NCI-H1694 (cell line): Measurements from ENCODE around the gene TTC9C.
"Not testable (repeated sequence)": the region's sequence is repeated elsewhere in the genome, so short reads cannot be mapped to it uniquely, and the experiment has no call there.

Experiments
- DNase-seq: peaks from one replicate; lab custom pipeline; 2025; lab: John Stamatoyannopoulos, UW

The TTC9C gene, protein sequence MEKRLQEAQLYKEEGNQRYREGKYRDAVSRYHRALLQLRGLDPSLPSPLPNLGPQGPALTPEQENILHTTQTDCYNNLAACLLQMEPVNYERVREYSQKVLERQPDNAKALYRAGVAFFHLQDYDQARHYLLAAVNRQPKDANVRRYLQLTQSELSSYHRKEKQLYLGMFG

GRCh38 chr11:62728171-62728988, at the start of gene TTC9C:
Gene TTC9C, plus strand, starts transcription at chr11:62728486. Its CDS starts 363 bp downstream, at chr11:62728849.
- peak; percentile 67 for DNase-seq

- peak; percentile 65 for DNase-seq
Observed at GRCh38 chr11:62678770-62679696, 49.3 kb upstream of the TTC9C start, which contains the start of gene UBXN1. Gene UBXN1, minus strand, starts transcription at chr11:62679073. Its CDS starts 150 bp downstream, at chr11:62678923.

DNA sequence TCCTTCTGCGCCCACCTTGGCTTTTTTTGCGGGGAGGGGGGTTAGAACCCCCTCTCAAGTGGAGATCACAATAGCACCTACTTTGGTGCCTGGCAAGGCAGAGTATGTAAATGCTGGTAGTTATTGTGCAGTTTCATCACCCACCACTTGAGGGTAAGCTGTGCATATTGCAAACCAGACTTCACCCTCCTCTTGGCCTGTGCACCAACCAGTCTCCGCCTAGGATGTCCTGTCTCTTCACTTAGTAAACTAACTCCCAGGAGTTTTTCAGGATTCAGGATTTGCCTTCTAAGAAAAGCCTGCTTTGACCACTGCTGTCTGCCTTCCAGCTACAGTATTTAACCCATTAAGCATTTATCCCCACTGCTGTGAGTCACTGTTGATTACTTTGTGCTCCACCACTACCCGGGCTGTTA, 47.5 kb upstream of the TTC9C start:
- peak; percentile 47 for DNase-seq

DNA sequence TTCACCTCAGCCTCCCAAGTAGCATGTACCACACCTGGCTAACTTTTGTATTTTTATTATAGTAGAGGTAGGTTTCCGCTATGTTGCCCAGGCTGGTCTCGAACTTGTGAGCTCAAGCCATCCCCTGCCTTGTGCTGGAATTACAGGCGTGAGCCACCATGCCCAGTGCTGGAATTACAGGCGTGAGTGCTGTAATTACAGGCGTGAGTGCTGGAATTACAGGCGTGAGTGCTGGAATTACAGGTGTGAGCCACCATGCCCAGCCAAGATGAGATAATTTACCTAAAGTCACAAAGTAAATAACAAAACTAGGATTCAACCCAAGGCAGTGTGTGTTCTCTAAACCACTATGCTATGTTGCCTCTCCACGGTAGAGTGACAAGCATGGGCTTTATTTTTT, 45.8 kb upstream of the TTC9C start:
- no peak for DNase-seq

GRCh38 chr11:62687508-62688396, 40.5 kb upstream of the TTC9C start:
- no peak for DNase-seq

DNA sequence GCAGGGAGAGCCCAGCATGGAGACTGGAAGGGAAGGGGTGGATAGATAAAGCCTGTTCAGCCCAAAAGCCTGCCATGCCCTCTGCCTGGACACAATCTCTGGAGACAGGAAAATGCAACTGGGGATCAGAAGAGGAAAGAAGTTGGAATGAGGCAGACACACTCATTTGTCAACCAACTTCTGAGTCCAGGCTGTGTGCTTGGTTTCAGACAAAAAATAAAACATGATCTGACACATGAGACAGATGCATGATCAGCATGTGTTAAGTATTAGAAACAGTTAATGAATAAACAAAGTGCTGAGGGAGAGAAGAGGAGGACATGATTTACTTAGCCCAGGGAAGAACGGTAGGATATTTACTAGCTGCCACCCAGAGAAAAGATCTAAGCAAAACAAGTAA, 39.8 kb upstream of the TTC9C start:
- no peak for DNase-seq

DNA sequence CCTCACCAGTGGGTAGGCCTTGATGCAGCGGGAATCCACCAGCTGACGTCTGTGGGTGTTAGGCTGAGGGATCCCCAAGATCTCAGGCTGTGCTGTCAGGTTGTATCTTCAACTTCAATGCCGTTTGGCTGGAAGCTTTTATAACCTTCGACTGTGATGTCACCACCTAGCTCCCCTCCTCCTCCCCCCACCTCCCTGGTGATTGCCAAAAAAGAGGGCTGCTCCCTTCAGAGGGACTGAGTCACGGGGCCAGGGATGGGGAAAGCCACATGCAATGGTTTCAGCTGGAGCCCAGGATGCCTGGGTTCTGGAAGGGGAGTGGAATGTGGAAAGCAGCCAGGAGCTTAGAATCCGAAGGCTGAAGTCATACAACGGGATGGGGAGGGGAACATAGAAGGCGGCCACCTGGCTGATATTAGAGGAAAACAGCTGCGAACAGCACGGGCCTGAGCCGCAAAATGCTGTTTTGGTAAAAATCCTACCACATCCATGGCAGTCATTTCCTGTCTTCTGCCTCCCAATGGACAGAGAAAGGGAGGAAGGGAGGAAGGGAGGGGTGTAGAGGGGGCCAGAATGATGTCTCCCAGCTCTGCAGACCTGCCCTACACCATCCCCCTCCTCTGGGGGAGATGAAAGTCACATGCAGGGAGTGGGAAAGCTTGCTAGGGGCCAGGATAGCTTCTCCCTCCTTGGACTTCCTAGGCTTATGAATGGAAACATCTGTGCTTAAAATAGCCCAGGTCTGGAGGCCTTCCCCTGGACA, 38.7 kb upstream of the TTC9C start, which contains the start of gene LRRN4CL:
Gene LRRN4CL, minus strand, starts transcription at position 110 of the 763 bp plus-strand sequence. CDS start 1,022 bp downstream, outside the sequence.
- DNase-seq: peak; percentile 29

DNA sequence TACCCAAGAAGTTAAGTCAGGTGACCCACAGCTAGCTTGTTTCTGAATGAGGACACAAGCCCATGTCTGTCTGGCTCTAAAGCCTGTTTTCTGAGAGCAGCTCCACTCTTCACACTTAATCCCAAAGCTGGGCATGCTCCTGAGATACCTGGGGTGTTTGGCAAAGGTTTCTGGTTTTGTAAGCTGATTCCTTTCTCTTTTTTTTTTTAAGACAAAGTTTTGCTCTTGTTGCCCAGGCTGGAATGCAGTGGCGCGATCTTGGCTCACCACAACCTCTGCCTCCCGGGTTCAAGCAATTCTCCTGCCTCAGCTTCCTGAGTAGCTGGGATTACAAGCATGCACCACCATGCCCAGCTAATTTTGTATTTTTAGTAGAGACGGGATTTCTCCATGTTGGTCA, 34.7 kb upstream of the TTC9C start:
- not testable (repeated sequence) for DNase-seq

- DNase-seq: peak; percentile 48
Observed at GRCh38 chr11:62694455-62695167, 33.7 kb upstream of the TTC9C start.

DNA sequence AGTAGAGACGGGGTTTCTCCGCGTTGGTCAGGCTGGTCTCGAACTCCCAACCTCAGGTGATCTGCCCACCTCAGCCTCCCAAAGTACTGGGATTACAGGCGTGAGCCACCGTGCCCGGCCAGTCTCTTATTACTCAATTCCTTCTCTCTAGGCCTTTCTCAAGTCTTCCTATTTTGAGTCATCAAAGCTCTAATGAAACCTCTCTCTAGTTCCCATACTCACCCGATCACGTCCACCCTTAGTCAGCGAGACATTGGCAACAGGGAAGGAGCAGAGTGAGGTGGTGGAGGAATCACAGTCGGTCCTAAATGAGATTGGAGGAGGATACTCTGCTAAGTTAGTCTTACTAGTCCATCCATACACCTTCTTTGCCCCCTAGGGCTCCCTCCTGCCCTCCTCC, 26.0 kb upstream of the TTC9C start:
- no peak for DNase-seq

DNA sequence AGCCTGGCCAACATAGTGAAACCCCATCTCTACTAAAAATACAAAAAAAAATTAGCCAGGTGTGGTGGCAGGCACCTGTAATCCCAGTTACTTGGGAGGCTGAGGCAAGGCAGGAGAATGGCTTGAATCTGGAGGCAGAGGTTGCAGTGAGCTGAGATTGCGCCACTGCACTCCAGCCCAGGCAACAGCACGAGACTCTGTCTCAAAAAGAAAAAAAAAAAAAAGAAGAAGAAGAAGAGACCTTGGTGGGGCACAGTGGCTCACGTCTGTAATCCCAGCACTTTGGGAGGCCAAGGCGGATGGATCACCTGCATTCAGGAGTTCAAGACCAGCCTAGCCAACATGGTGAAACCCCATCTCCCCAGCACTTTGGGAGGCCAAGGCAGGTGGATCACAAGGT, 24.4 kb upstream of the TTC9C start:
- not testable (repeated sequence) for DNase-seq

DNA sequence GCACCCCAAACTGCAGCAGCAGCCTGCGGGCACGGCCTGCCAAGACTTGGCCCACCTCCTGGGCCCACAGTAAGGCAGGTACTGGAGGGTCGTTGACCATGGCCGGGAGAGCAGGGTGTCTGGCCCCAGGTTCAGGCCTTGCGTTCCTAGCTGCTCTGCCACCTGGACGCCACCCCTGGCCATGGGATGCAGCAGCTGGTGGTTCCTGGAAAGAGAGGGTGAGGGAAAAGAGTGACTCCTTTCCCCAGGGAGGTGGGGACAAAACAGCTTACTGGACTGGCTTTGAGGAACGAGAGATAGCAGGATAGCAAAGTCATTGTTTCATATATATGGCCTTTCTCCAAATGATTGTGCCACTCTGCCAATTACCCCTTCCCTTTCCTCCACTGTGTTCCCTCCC, 22.9 kb upstream of the TTC9C start:
- no peak for DNase-seq

- peak; percentile 76 for DNase-seq
Observed at GRCh38 chr11:62705880-62706849, 22.1 kb upstream of the TTC9C start.

DNA sequence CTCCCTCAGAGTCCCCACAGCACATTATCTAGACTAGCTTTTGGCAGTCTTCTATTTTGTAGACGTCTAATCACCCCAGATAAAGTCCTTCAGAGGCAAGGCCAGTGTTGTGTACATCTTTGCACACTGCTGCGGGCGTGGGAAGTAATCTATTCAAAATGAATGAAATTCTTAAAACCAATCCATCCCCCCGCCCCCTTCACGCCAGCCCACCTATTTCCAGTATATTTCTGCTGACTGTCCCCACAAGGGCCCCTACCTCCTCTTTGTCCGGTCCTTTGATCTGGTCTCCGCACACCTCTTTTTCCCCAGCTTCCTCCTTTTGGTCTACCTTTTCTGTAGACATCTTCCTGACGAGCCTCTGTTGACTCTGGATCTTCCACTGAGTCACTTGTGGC, 21.4 kb upstream of the TTC9C start:
- no peak for DNase-seq

DNA sequence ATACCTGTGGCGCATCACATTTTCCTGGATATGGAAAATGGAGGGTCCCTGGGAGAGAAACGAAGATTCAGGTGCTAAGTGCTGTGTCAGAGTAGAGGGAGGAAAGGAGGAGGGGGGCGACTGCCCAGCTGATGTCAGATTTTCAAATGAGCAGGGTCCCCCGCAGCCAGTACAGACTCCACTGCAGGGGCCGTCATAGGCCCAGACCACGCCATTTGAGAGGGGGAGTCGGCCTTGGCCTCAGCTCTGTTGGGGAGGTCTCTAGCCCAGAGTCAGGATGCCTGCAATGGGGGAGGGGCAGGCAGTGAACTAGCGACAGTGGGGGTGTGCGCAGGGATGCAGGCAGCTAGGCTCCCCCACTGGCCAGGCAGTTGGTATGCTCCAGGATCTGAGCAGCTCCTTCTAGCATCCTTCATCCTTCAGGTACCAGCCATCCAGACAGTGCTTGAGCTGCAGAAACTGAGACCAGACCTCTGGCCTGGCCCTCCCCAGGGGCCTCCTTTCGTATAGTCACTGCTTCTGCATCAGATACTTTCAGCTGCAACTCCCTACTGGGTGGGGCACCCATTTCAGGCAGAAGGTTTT, 20.9 kb upstream of the TTC9C start, which contains the start of the genes BSCL2 and GNG3:
Gene BSCL2, minus strand, starts transcription at position 148 of the 585 bp plus-strand sequence. CDS start 229 bp downstream, outside the sequence.
Gene GNG3, plus strand, starts transcription at position 400 of the 585 bp plus-strand sequence. CDS start 620 bp downstream, outside the sequence.
- no peak for DNase-seq

- DNase-seq: no peak
Observed at GRCh38 chr11:62708392-62708791, 19.9 kb upstream of the TTC9C start.

DNA sequence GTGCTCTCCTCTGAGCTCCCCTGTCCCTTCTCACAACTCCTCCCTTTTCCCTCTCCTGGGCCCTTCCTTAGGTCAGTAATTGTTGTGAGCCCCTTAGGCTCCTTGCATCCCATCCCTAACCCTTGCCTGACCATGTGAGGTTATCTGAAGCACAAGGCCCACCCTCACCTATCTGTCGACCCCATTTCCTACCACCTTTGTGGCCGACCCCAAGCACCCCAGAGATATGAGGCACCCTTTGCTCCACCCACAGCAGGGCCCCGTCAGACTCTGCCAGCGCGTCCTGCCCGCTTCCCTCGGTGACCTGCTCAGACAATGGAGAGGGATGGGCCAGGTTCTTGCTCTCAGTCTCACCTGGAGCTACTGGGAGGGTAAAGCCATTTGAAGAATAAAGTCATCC, 19.5 kb upstream of the TTC9C start:
- DNase-seq: no peak
